Smooth muscle cell (in vitro differentiated cells): Measurements from ENCODE around the gene PIEZO2. TPM values are rescaled to one million over a fixed set of nuclear protein-coding genes. Genes with fewer than 3 reads are reported as not detected.
"Not testable (repeated sequence)": the region's sequence is repeated elsewhere in the genome, so short reads cannot be mapped to it uniquely, and the experiment has no call there.

Experiments
- DNase-seq: peaks from one replicate; lab custom pipeline; 2025; ENCODE audit not compliant: unreplicated experiment; lab: John Stamatoyannopoulos, UW
- H2AFZ ChIP-seq: fragments of 200-600 bp; sonication (generic); 2 replicates; pipeline ENCODE4 v1.6.0; 2016; ENCODE audit warnings: antibody characterized with exemption, low read depth, mild to moderate bottlenecking
- H3F3A ChIP-seq: fragments of 200-600 bp; sonication (generic); 2 replicates; pipeline ENCODE4 v1.6.0; 2017; ENCODE audit warnings: antibody characterized with exemption, low read depth
- H3K27ac ChIP-seq: fragments of 200-600 bp; sonication (generic); 2 replicates; pipeline ENCODE4 v1.5.1; 2016; ENCODE audit warnings: low read depth, mild to moderate bottlenecking
- H3K27me3 ChIP-seq: fragments of 200-600 bp; sonication (generic); 2 replicates; pipeline ENCODE4 v1.6.1; 2016; ENCODE audit warnings: low read depth, mild to moderate bottlenecking
- H3K36me3 ChIP-seq: fragments of 200-600 bp; sonication (generic); 2 replicates; pipeline ENCODE4 v1.5.1; 2016; ENCODE audit warnings: low read depth
- H3K4me1 ChIP-seq: fragments of 200-600 bp; sonication (generic); 2 replicates; pipeline ENCODE4 v1.5.1; 2016; ENCODE audit warnings: low read depth
- H3K4me2 ChIP-seq: fragments of 200-600 bp; sonication (generic); 2 replicates; pipeline ENCODE4 v1.6.0; 2016; ENCODE audit warnings: mild to moderate bottlenecking
- H3K4me3 ChIP-seq: fragments of 200-600 bp; sonication (generic); 2 replicates; pipeline ENCODE4 v1.5.1; 2016; ENCODE audit warnings: mild to moderate bottlenecking
- H3K79me2 ChIP-seq: fragments of 200-600 bp; sonication (generic); 2 replicates; pipeline ENCODE4 v1.6.0; 2016; ENCODE audit warnings: low read depth, mild to moderate bottlenecking
- H3K9ac ChIP-seq: fragments of 200-600 bp; sonication (generic); 2 replicates; pipeline ENCODE4 v1.6.0; 2016; ENCODE audit warnings: low read depth
- H3K9me3 ChIP-seq: fragments of 200-600 bp; sonication (generic); replicated peaks from 2 replicates; pipeline ENCODE4 v1.5.1; 2016; ENCODE audit warnings: low read depth
- H4K20me1 ChIP-seq: fragments of 200-600 bp; sonication (generic); 2 replicates; pipeline ENCODE4 v1.6.0; 2016; ENCODE audit warnings: low read depth
- CTCF ChIP-seq: fragments of 200-600 bp; sonication (generic); IDR thresholded peaks from 2 replicates; pipeline ENCODE4 v1.5.1; 2017; ENCODE audit warnings: borderline replicate concordance, mild to moderate bottlenecking, antibody characterized with exemption; ENCODE audit not compliant: insufficient read depth, poor library complexity, severe bottlenecking
- WGBS: methylation state at CpG from one replicate; pipeline ENCODE4 v1.1.7; 2016; ENCODE audit warnings: low lambda C conversion rate; 5-methylcytosine and 5-hydroxymethylcytosine counted together
- polyA plus RNA-seq: library from polyadenylated mRNA; unstranded; fragments of >200 nt; fragmentation: Nextera tagmentation; extraction: Ambion mirVana; gene quantifications from 2 replicates; pipeline ENCODE4 v1.2.1, GENCODE V29; 2016
- total RNA-seq: library from RNA; depleted of rRNA; stranded (reverse); fragments of >200 nt; gene quantifications from 2 replicates; pipeline ENCODE4 v1.2.3, GENCODE V29; 2014

Gene PIEZO2
- 4.7 and 10.4 TPM in 2 replicates for total RNA-seq
- 1.3 and 2.3 TPM in 2 replicates for polyA plus RNA-seq

DNA sequence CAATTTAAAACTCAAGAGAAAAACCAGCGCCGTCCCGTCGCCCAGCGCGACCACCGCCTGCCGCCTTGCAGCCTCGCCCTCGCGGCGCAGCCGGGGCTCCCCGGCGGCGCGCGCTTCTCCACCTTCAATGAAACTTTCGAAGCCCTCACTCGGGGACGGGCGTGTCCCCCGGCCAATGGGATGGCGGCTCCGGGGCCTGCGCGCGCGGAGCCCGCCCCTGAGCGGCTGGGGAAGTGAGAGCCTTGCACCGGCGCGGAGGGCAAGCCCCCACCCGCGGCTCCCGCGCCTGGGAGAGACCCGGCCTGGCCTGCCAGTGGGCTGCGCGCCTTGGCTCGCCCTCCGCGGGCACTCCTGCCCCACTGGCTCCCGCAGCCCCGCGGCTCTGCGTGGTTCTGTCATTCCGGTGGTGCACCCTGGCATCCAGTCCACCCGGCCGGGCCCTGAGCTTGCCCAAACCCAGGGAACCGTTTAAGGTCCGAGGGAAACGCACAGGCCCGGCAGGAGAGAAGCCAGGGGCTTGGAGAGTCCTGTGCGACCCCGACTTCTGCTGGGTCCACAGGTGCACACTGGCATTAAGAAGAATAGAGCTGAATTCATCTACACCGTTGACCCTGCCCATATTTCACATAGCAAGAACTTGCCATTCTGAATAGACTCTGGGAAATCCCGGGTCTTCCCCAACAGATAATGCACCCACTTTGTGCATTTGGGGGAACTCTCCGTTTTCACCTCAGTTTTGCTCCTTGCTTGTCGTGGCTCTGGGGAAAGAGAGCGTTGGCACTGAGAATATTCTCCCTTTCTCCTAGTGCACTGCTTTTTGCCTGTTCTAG is at the start of gene PIEZO2:
PIEZO2 (minus strand) TSS at position 129 of the 830 bp plus-strand sequence. CDS start 981 bp downstream, outside the sequence.
- no peak for TF ChIP-seq CTCF
- DNase-seq: no peak
- no peak within 1 kb of the TSS for H3K9ac ChIP-seq
- H3K27me3 ChIP-seq: peaks cover 81% of the 10 kb centered on the region
- H3K4me3 ChIP-seq: peak within 1 kb of the TSS; percentile 64
- no peak within 1 kb of the TSS for H3K27ac ChIP-seq
- H3K4me2 ChIP-seq: peak within 1 kb of the TSS; percentile 97
- 6% methylated on average over 62 of the region's 62 CpGs for WGBS
- H3K36me3 ChIP-seq: no peaks in the 10 kb centered on the region
- peaks cover 10% of the 10 kb centered on the region for H3K4me1 ChIP-seq
- H4K20me1 ChIP-seq: no peaks in the 10 kb centered on the region
- no peaks in the 10 kb centered on the region for H3K79me2 ChIP-seq
- no peaks in the 10 kb centered on the region for H3F3A ChIP-seq
- H2AFZ ChIP-seq: peak within 1 kb of the TSS; percentile 90
- H3K9me3 ChIP-seq: no peaks in the 10 kb centered on the region

DNA sequence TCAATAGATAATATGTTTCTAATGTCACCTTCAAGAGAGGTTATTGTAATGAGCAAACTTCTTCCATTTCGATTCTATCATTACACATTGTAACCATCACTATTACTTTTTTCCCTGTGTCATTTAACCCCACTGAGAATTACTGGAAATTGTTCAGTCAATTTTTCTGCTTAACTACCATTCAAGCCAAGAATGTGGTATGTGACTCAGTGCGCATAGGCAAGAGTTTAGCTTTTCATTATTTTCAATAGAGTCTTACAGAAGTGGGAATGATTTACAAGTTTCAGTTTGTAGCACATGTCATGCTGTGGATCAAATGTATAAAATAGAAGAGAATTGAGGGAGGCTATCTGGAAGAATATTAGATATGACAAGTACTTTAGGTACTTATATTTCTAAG is 34.3 kb upstream of the PIEZO2 start:
- no peaks in the 10 kb centered on the region for H3F3A ChIP-seq
- TF ChIP-seq CTCF: no peak
- no peaks in the 10 kb centered on the region for H3K4me1 ChIP-seq
- no peak overlapping the region for H3K9ac ChIP-seq
- H3K9me3 ChIP-seq: no peaks in the 10 kb centered on the region
- H4K20me1 ChIP-seq: no peaks in the 10 kb centered on the region
- H3K4me3 ChIP-seq: no peak overlapping the region
- H3K36me3 ChIP-seq: no peaks in the 10 kb centered on the region
- H2AFZ ChIP-seq: no peak overlapping the region
- no peaks in the 10 kb centered on the region for H3K79me2 ChIP-seq
- no peak for DNase-seq
- WGBS: 96% methylated on average over 2 of the region's 2 CpGs
- H3K27me3 ChIP-seq: no peaks in the 10 kb centered on the region
- no peak overlapping the region for H3K27ac ChIP-seq
- H3K4me2 ChIP-seq: no peak overlapping the region

DNA sequence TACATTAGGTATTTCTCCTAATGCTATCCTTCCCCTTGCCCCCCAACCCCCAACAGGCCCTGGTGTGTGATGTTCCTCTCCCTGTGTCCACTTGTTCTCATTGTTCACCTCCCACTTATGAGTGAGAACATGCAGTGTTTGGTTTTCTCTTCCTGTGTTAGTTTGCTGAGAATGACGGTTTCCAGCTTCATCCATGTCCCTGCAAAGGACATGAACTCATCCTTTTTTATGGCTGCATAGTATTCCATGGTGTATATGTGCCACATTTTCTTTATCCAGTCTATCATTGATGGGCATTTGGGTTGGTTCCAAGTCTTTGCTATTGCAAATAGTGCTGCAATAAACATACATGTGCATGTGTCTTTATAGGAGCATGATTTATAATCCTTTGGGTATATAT is 32.3 kb upstream of the PIEZO2 start:
- H3K27ac ChIP-seq, H3K9me3 ChIP-seq, H2AFZ ChIP-seq, DNase-seq, H3K9ac ChIP-seq, H4K20me1 ChIP-seq, H3K4me1 ChIP-seq, H3K4me2 ChIP-seq, H3K27me3 ChIP-seq, H3K79me2 ChIP-seq, H3F3A ChIP-seq, H3K4me3 ChIP-seq, H3K36me3 ChIP-seq: not testable (repeated sequence)
- WGBS: 91% methylated on average over 1 of the region's 1 CpG

DNA sequence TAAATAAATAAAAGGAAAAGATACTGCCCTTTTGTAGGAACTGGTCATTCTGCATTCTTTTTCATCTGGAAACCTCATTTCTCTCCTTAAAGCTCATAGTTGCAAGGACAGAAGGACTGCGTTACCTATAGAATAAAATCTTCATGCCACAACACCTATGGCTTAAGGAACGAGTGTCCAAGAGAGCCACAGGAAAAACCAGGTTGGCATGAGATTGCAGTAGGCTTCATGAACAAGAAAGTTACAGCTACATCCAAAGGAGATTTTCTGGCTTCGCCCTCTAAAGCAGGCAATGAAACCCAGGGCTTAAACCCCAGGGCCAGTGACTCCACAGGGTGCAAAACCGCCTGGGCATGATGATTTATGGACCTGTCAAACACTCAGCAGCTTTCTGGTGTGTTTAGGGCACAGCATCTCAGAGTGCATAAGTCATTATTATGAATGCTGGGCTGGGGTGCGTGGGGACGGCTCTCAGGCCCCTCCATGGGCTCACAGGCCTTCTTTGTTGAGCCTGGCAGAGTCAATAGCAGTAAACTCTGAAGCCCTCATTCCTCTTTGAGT is 30.7 kb upstream of the PIEZO2 start:
- no peak for TF ChIP-seq CTCF
- H2AFZ ChIP-seq: no peak overlapping the region
- H3K9ac ChIP-seq: no peak overlapping the region
- no peaks in the 10 kb centered on the region for H3K27me3 ChIP-seq
- no peak for DNase-seq
- no peaks in the 10 kb centered on the region for H4K20me1 ChIP-seq
- no peaks in the 10 kb centered on the region for H3F3A ChIP-seq
- no peak overlapping the region for H3K27ac ChIP-seq
- no peak overlapping the region for H3K4me2 ChIP-seq
- H3K79me2 ChIP-seq: no peaks in the 10 kb centered on the region
- no peak overlapping the region for H3K4me3 ChIP-seq
- H3K36me3 ChIP-seq: no peaks in the 10 kb centered on the region
- H3K9me3 ChIP-seq: no peaks in the 10 kb centered on the region
- WGBS: 89% methylated on average over 6 of the region's 6 CpGs
- peaks cover 5% of the 10 kb centered on the region for H3K4me1 ChIP-seq
